Stimulated activated CD4-positive, alpha-beta T cell treated with anti-CD3 and anti-CD28 coated beads, Interleukin-2, amount 100 ng/mL, for 4 hours (primary cell): ENCODE data around the gene LRTM2.

Experiments used
- DNase-seq: peaks from one replicate; pipeline ENCODE4 v3.0.0-alpha.2; 2020; ENCODE audit warnings: low read depth

Gene LRTM2

GRCh38 chr12:1842183-1842904 lies 22.0 kb downstream of the LRTM2 start:
- DNase-seq, result no peak

DNA sequence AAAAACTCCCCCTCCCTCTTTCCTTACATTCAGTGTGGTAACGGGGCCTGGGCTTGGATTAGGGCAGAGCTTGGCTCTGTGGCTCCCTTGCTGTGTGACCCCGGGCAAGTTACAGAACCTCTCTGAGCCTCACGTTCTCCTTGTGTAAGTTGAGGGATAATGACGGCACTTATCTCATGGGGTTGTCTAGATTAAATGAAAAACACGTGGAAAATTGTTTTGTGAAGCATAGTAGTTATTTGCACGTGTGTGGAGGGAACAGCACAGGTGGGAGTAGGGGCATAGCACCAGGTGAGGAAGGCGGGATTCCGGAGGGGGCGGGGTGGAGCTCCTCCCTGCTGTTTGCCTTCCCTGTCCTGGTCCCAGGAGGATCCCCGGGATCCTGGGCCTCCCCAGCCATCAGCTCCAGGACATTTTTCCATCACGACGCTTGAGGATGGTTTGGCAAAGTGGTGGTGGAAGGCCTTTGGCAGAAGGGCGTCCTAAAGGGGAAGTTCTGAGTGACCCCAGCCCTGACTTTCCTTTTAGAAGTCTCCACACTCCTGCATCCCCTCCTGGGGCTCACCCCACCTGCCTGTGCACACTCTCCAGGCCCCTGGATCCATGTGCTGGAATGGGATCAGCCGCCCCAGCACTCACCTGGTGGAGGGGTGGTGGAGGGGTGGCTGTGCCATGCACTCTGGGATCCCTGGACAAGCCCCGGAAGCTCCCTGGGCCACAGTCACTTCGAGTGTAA lies 22.7 kb downstream of the LRTM2 start:
- DNase-seq, result no peak

- DNase-seq, result no peak
Measured at GRCh38 chr12:1843641-1844005, 23.3 kb downstream of the LRTM2 start.

DNA sequence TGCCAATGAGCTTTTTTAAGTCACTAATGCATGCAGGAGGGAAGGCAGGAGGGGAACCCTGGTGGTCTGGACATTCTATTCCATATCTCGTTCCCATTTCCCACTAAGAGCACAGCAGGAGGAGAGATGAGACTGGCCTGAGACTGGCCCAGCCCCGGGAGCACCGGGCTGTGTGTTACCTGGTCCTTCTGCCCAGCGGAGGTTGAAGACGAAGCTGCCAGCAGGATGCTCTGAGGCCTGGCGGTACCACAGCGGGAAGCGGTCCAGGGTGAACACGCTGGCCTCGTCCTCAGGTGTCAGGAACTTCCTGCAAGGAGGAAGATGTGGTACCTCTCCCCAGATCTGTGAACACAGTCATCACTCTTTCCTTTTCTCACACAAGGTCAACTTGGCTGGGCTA lies 23.9 kb downstream of the LRTM2 start:
- DNase-seq, result no peak

GRCh38 chr12:1844661-1845409 lies 24.5 kb downstream of the LRTM2 start:
- DNase-seq, result no peak

- DNase-seq, result no peak
Measured at GRCh38 chr12:1845427-1845826, 25.1 kb downstream of the LRTM2 start.

GRCh38 chr12:1845886-1846285 lies 25.5 kb downstream of the LRTM2 start:
- DNase-seq, result no peak

- DNase-seq, result no peak
Measured at GRCh38 chr12:1846421-1847405, 26.3 kb downstream of the LRTM2 start.

DNA sequence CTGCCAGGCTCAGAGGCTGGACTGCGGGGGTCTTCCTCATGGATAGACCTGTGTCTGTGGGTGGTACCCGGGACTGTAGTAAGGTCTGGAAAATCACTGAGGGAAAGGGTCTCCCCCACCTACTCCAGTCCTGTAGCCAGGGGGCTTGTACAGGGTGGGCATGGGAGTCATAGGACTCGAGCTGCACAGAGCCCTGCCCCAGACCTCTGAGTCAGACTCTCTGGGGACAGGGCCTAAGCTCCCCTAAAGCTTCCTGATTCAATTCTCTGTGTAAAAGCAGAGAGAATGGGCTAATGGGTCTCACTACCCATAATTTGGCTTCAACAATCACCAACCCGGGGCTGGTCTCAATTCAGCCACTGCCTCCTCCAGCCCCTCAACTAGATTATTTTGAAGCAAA lies 27.0 kb downstream of the LRTM2 start:
- DNase-seq, result no peak

DNA sequence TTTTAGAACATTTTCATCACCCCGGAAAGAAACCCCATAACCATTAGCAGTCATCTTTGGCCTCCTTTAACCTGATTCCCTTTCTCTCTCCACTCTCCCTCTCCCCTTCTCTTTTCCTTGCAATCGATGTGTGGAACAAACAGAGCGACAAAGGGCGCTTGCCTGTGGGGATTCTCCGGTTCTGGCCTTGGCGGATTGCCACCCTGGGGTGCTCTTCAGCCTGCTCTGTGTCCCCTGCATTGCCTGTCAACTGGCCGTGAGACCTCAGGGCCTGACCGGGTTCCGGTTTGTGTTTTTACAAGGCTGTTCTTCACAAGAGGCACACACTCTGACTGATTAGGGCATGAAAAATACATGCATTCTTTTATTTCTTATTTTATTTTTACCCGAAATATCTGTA lies 27.8 kb downstream of the LRTM2 start:
- no peak for DNase-seq

GRCh38 chr12:1848745-1849144 lies 28.4 kb downstream of the LRTM2 start:
- no peak for DNase-seq

- no peak for DNase-seq
Measured at GRCh38 chr12:1851151-1851701, 30.9 kb downstream of the LRTM2 start.

DNA sequence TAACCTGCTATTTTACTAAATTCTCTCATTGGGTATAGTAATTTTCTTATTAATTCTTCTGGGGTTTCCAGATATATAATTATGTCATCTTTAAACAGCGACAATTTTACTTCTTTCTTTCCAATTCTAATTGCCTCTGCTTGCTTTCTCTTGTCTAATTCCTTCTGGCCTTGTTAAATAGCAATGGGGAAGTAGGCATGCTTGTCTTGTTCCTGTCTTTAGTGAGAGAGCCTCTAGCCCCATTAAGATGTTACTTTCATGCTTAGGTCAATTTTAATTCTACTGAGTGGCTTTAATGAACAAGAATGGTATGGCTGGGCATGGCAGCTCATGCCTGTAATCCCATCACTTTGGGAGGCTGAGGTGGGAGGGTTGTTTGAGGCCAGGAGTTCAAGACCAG lies 31.7 kb downstream of the LRTM2 start:
- DNase-seq, result no peak

DNA sequence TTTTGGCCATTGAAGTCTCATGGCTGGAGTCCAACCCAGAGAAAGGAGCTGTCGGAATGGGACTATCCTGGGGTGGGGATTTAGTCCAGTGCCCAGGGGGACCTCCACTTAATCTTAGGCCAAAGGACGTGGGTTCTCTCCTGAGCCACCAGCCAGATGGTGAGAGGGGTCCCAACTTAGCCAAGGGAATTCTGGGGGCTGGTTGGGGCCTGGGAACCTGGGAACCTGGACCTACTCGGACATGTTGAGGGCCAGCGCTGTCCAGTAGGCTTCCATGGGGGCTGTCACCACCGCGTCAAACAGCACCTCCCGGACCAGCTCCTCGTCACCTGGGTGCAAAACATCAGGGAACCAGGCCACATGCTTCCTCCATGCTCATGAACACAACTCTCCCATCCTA lies 33.4 kb downstream of the LRTM2 start:
- no peak for DNase-seq

DNA sequence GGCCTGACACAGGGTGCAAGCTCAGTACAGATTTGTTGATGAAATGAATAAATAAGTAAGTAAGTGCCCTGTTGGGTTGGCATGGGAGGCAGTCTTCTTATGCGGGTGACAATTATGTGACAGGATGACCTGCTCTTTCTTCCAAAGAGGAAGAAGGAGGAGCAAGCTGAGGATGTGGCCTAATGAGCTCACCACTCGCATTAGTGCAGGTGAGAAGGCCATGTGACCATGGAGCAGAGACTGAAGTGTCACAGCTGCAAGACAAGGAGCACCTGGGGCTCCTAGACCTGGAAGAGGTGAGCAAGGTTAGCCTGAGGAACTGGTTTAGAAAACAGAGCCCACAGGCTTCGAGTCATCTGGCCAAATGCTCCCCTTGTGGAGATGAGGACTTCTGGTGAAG lies 34.9 kb downstream of the LRTM2 start:
- no peak for DNase-seq

DNA sequence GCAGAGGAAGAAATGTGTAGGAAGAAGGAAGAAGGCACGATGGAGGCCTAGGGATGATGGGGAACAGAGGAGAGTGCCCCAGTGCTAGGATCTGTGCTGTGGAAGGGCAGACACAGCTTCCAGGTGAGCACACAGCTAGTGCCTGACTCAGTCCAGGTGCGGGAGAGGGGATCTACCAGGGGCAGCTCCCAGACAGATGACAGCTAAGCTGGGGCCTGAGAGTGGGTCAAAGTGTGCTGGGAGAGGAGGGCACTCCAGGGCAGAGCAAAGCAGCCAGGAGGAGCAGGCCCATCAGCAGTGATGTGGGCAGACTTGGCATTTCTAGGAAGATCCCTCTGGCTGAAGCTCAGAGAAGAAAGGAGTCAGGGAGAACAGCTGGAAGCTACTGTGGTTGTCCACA lies 36.7 kb downstream of the LRTM2 start:
- DNase-seq, result no peak

- DNase-seq, result no peak
Measured at GRCh38 chr12:1857821-1858220, 37.5 kb downstream of the LRTM2 start.

GRCh38 chr12:1858456-1858855 lies 38.1 kb downstream of the LRTM2 start:
- no peak for DNase-seq

DNA sequence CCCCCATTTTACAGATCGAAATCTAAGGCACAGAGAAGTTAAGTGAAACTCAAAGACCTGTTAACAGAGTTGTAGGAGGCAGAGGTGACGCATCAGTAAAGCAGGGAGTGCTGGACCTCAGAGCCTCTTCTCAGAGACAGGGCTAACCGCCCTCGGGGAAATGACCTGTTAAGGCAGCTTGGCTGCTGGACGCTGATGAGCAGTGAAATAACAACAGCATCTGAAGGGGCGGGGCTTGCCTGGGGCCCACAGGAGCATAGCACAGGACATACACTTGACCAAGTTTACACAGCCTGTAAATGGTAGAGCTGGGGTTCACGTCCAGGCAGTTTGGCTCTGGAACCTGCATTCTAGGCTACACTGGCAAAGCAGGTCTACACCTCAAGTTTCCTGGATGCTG lies 39.3 kb downstream of the LRTM2 start:
- DNase-seq, result no peak

DNA sequence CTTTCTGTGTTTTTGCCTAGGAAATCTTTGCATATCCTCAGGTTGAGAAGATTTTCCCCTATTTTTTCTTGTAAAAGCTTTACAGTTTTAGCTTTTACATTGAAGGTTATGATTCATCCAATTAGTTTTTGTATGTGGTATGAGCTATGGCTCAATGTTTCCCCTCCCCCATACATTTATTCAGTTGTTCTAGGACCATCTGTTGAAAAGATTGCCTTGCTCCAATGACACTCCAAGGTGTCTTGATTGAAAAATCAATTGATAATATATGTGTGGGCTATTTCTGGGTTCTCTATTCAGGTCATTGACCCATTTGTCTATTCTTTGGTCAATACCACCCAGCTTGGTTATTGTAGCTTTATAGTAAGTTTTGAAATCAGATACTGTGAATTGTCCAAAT lies 42.6 kb downstream of the LRTM2 start:
- DNase-seq, result no peak

- DNase-seq, result no peak
Measured at GRCh38 chr12:1863823-1864222, 43.5 kb downstream of the LRTM2 start.

GRCh38 chr12:1864456-1864855 lies 44.1 kb downstream of the LRTM2 start:
- DNase-seq, result no peak
